Measurements from ENCODE around the gene SPOCK1.

SPOCK1 gene

DNA sequence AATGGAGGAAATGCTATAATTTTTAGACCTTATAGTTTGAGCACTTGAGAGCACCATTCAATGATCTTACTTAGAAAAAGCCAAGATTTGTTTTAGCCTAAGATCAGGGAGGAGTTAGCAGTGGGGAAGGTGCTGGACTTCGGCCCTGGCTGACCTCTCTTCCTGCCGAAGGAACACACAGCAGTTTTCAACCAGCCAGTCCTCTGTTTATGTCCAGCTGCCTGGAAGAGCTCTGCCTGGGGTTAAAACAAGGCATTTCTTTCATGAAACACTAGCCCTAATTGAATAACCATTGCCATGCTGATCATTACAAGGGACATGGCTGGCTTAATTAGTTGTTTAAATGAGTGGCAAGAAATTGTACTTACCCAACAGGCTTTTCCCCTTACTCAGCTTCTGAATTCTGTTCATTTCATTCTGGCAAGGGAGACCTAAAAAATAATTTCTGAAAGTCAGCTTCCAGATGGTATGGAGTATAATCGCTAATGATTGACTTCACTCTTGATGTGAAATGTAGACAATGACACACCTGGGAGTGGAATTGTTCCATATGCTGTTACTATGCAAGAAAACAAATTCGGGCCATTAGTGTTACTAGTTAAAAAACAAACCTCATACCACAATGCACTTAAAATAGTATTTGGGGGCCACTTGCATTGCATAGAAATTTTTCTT lies 514.2 kb downstream of the SPOCK1 start:
- Histone ChIP-seq H3K4me3 (replicated peaks; ENCODE audit: insufficient read depth, low read length) (no peak overlapping the region), H3K27me3 (ENCODE audit: insufficient read depth, poor library complexity, severe bottlenecking) (no peaks in the 10 kb centered on the region), H3K27ac (replicated peaks) (no peak overlapping the region)
- TF ChIP-seq SPI1 (IDR thresholded peaks at IDR 0.05; ENCODE audit: borderline replicate concordance, low read depth) (no peak), GABPA (IDR thresholded peaks at IDR 0.05; ENCODE audit: low read depth) (no peak), POLR2AphosphoS5 (IDR thresholded peaks at IDR 0.05; ENCODE audit: low read depth) (no peak)
- TF ChIP-seq, protein P1, sequence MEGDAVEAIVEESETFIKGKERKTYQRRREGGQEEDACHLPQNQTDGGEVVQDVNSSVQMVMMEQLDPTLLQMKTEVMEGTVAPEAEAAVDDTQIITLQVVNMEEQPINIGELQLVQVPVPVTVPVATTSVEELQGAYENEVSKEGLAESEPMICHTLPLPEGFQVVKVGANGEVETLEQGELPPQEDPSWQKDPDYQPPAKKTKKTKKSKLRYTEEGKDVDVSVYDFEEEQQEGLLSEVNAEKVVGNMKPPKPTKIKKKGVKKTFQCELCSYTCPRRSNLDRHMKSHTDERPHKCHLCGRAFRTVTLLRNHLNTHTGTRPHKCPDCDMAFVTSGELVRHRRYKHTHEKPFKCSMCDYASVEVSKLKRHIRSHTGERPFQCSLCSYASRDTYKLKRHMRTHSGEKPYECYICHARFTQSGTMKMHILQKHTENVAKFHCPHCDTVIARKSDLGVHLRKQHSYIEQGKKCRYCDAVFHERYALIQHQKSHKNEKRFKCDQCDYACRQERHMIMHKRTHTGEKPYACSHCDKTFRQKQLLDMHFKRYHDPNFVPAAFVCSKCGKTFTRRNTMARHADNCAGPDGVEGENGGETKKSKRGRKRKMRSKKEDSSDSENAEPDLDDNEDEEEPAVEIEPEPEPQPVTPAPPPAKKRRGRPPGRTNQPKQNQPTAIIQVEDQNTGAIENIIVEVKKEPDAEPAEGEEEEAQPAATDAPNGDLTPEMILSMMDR (IDR thresholded peaks at IDR 0.05; ENCODE audit: insufficient read depth, low read length) = no peak
- TF ChIP-seq, protein P2, sequence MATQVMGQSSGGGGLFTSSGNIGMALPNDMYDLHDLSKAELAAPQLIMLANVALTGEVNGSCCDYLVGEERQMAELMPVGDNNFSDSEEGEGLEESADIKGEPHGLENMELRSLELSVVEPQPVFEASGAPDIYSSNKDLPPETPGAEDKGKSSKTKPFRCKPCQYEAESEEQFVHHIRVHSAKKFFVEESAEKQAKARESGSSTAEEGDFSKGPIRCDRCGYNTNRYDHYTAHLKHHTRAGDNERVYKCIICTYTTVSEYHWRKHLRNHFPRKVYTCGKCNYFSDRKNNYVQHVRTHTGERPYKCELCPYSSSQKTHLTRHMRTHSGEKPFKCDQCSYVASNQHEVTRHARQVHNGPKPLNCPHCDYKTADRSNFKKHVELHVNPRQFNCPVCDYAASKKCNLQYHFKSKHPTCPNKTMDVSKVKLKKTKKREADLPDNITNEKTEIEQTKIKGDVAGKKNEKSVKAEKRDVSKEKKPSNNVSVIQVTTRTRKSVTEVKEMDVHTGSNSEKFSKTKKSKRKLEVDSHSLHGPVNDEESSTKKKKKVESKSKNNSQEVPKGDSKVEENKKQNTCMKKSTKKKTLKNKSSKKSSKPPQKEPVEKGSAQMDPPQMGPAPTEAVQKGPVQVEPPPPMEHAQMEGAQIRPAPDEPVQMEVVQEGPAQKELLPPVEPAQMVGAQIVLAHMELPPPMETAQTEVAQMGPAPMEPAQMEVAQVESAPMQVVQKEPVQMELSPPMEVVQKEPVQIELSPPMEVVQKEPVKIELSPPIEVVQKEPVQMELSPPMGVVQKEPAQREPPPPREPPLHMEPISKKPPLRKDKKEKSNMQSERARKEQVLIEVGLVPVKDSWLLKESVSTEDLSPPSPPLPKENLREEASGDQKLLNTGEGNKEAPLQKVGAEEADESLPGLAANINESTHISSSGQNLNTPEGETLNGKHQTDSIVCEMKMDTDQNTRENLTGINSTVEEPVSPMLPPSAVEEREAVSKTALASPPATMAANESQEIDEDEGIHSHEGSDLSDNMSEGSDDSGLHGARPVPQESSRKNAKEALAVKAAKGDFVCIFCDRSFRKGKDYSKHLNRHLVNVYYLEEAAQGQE (IDR thresholded peaks at IDR 0.05; ENCODE audit: insufficient replicate concordance, low read depth) = no peak
- DNase-seq (ENCODE audit: low read depth in 1 of 2, low spot score in 1 of 2) = no peak

DNA sequence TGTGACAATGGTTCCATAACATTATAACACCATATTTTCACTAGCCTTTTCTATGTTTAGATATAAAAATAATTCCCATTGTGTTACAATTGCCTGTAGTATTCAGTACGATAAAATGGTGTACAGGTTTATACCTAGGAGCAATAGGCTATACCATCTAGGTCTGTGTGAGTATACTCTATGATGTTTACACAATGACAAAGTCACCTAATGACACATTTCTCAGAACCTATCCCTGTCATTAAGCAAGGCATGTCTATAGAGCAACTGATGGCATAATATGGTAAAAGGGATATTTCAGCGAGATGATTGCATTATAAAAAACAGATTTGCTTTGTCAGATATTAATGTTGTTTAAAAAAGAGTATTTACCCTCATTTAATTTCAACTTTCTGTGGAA lies 517.2 kb downstream of the SPOCK1 start:
- H3K4me3 ChIP-seq (replicated peaks; ENCODE audit: insufficient read depth, low read length) = no peak overlapping the region
- no peaks in the 10 kb centered on the region for H3K27me3 ChIP-seq (ENCODE audit: insufficient read depth, poor library complexity, severe bottlenecking)
- H3K27ac ChIP-seq (replicated peaks) = no peak overlapping the region
- TF ChIP-seq POLR2AphosphoS5 (IDR thresholded peaks at IDR 0.05; ENCODE audit: low read depth) = no peak
- TF ChIP-seq GABPA (IDR thresholded peaks at IDR 0.05; ENCODE audit: low read depth) = no peak
- TF ChIP-seq, protein P1 (IDR thresholded peaks at IDR 0.05; ENCODE audit: insufficient read depth, low read length) = no peak
- TF ChIP-seq, protein P2 (IDR thresholded peaks at IDR 0.05; ENCODE audit: insufficient replicate concordance, low read depth) = no peak
- TF ChIP-seq SPI1 (IDR thresholded peaks at IDR 0.05; ENCODE audit: borderline replicate concordance, low read depth) = no peak
- DNase-seq (ENCODE audit: low read depth in 1 of 2, low spot score in 1 of 2) = no peak

DNA sequence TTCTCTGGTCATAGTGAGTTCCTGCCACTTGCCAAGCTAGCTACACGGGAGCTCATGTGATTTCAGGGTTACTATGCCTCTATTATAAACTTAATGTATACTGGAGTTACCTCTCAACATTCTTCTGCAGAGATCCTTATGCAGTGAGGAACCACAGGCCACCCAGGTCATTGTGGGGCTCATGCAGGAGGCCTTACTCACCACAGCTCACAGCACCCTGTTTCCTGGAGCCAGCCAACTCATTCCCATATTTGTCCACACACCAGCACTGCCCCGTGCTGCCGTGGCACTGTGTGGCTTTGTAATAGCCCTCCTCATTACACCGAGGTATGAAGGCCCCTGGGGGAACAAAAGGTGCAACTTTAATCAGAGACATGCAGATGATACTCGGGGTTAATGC lies 520.0 kb downstream of the SPOCK1 start:
- Histone ChIP-seq H3K27me3 (ENCODE audit: insufficient read depth, poor library complexity, severe bottlenecking) (no peaks in the 10 kb centered on the region), H3K27ac (replicated peaks) (no peak overlapping the region), H3K4me3 (replicated peaks; ENCODE audit: insufficient read depth, low read length) (no peak overlapping the region)
- no peak for DNase-seq (ENCODE audit: low read depth in 1 of 2, low spot score in 1 of 2)
- TF ChIP-seq POLR2AphosphoS5 (IDR thresholded peaks at IDR 0.05; ENCODE audit: low read depth) (no peak), SPI1 (IDR thresholded peaks at IDR 0.05; ENCODE audit: borderline replicate concordance, low read depth) (no peak), GABPA (IDR thresholded peaks at IDR 0.05; ENCODE audit: low read depth) (no peak)
- TF ChIP-seq, protein P2 (IDR thresholded peaks at IDR 0.05; ENCODE audit: insufficient replicate concordance, low read depth) = no peak
- TF ChIP-seq, protein P1 (IDR thresholded peaks at IDR 0.05; ENCODE audit: insufficient read depth, low read length) = no peak

Measured in HL-60 (cell line).